ENCODE data around the gene IFFO2.

The IFFO2 gene

DNA sequence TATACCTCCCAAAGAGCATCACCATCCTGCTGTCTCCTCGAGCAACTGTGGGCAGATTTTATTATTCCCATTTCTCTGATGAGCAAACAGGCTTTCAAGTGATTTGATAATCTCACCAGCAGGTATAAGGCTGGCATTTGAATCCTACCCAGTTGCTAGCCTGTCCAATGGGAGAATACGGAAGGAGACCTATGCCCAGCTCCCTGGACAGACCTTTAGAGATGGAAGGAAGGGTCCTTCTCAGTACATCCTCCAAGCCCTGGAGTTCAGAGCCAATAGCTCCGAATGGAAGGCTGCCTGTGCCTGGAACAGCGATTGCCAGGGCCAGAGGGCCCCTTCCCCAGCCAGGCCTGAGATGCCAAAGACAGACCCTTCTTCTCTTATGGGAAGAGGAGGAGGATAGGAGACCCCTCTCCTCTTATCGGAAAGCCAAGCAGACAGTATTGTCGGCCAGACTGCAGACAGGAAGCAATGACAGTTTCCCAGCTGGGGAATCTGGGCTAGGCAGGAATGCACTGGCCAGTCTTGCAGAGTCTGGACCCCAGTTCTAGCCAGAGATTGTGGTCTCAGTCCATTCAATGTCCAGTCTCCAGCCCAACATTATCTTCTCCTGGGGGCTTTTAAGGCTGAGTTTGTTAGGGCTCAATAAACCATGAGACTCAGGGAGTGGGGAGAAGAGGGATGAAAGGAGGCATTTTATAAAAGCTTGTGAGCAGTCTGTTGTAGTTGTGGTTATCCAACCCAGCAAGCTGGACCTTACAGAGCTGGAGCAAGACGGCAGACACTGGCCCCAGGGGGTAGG lies 2.0 kb downstream of the IFFO2 start:
- TF ChIP-seq, protein P1, sequence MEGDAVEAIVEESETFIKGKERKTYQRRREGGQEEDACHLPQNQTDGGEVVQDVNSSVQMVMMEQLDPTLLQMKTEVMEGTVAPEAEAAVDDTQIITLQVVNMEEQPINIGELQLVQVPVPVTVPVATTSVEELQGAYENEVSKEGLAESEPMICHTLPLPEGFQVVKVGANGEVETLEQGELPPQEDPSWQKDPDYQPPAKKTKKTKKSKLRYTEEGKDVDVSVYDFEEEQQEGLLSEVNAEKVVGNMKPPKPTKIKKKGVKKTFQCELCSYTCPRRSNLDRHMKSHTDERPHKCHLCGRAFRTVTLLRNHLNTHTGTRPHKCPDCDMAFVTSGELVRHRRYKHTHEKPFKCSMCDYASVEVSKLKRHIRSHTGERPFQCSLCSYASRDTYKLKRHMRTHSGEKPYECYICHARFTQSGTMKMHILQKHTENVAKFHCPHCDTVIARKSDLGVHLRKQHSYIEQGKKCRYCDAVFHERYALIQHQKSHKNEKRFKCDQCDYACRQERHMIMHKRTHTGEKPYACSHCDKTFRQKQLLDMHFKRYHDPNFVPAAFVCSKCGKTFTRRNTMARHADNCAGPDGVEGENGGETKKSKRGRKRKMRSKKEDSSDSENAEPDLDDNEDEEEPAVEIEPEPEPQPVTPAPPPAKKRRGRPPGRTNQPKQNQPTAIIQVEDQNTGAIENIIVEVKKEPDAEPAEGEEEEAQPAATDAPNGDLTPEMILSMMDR (IDR thresholded peaks at IDR 0.05) = no peak

GRCh38 chr1:18953731-18954231 lies 2.7 kb downstream of the IFFO2 start:
- TF ChIP-seq, protein P1 (IDR thresholded peaks at IDR 0.05) = no peak

DNA sequence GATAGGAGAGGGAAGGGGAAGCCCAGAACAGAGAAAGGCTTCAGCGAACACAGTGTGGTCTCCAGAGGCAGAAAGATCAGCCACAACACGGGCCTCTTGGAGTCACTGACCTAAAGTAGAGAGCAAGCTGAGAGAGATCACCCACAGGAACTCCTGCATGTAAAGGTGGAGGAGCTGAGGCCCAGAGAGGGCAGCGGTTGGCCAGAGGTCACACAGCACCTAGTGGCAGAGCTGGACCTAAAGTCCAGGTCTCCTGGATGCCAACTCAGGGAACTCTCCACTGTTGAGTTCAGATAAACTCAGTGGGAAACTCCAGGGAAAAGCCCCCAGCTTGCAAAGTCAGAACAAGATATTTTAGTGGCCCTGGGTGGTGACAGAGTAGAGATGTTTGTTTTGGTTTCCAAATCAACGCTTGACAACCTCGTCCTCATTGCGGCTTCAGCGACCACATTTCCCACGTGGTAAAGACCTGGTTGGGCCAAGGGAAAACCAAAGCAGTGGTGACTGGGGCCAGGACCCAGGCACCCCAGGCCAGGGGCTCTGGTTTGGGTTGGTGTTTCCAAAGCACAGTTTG lies 4.6 kb downstream of the IFFO2 start:
- TF ChIP-seq, protein P1 (IDR thresholded peaks at IDR 0.05) = no peak

- TF ChIP-seq, protein P1 (IDR thresholded peaks at IDR 0.05) = no peak
Observed at GRCh38 chr1:18951416-18951815, 5.1 kb downstream of the IFFO2 start.

GRCh38 chr1:18950401-18951026 lies 6.0 kb downstream of the IFFO2 start:
- TF ChIP-seq, protein P1 (IDR thresholded peaks at IDR 0.05) = no peak

GRCh38 chr1:18949686-18950400 lies 6.6 kb downstream of the IFFO2 start:
- TF ChIP-seq, protein P1 (IDR thresholded peaks at IDR 0.05) = no peak

All from LNCAP (cell line).